Lower leg skin (tissue), 3 donors: ENCODE measurements around the gene BMAL1.

Source experiments
- CTCF ChIP-seq, 3 donors: fragments of 450-650 bp; IDR thresholded peaks; one replicate each; pipeline ENCODE4 v1.5.1; 2016; ENCODE audit warnings: antibody characterized with exemption in 3 of 3, mild to moderate bottlenecking in 3 of 3, moderate library complexity in 2 of 3
- POLR2A ChIP-seq, 2 donors: fragments of 450-650 bp; IDR thresholded peaks; one replicate each; pipeline ENCODE4 v1.6.1; 2016 to 2017; ENCODE audit warnings: antibody characterized with exemption in 2 of 2, mild to moderate bottlenecking in 1 of 2, moderate library complexity in 1 of 2

- TF ChIP-seq CTCF (IDR thresholded peaks at IDR 0.05) (no peak), POLR2A (IDR thresholded peaks at IDR 0.05) (no peak)
Measured at GRCh38 chr11:13429836-13430235, 152.2 kb downstream of the BMAL1 start.
